ENCODE measurements around the gene MLLT10. TPM values are rescaled to one million over a fixed set of nuclear protein-coding genes. Genes with fewer than 3 reads are reported as not detected.

The MLLT10 gene
- total RNA-seq, 1 experiment from 2014 or later, result 45.2 TPM

GRCh38 chr10:21498986-21499385, 35.0 kb upstream of the MLLT10 start:
- ATAC-seq, result no peak
- POLR2A ChIA-PET, result no interaction called here
- no peak overlapping the region for H3K27ac ChIP-seq (ENCODE audit: low read depth, low read length)
- RAD21 ChIA-PET (ENCODE audit: low non-redundant PET in 1 of 2, low total read pairs in 2 of 2, uncharacterized antibody in 2 of 2, unreplicated experiment in 2 of 2), result no interaction called here
- no peak overlapping the region for H3K4me3 ChIP-seq (replicated peaks in 1 of 2; ENCODE audit: low read depth in 1 of 2, low read length in 2 of 2)
- H3K4me2 ChIP-seq (ENCODE audit: low read length), result no peak overlapping the region
- no peaks in the 10 kb centered on the region for H3K9me3 ChIP-seq (ENCODE audit: control insufficient read depth in 1 of 2, insufficient read depth in 1 of 2, low read depth in 1 of 2, low read length in 2 of 2)
- CTCF ChIA-PET, result no interaction called here
- H3K79me2 ChIP-seq (ENCODE audit: insufficient read depth, low read length), result no peaks in the 10 kb centered on the region
- intact Hi-C loops (cut with micrococcal nuclease), result loop anchor here (5.0 kb wide), 3 partner anchors 207 to 1488 kb away; no protein-coding TSS in a partner anchor
- H3K4me1 ChIP-seq (ENCODE audit: control insufficient read depth in 1 of 2, insufficient read depth in 2 of 2, low read length in 2 of 2), result peaks cover 2 to 20% of the 10 kb centered on the region in 2 experiments; a peak in 2 of 4 replicates
- no peaks in the 10 kb centered on the region for H4K20me1 ChIP-seq (ENCODE audit: insufficient read depth)
- H2AFZ ChIP-seq (ENCODE audit: low read depth, low read length, poor library complexity, severe bottlenecking), result no peak overlapping the region
- no peak overlapping the region for H3K9ac ChIP-seq (ENCODE audit: low read length)
- no TSS peak for BruUV-seq (replicated peaks)
- TF ChIP-seq FOSL1 (IDR thresholded peaks at IDR 0.05; ENCODE audit: low read depth) (no peak), REST (IDR thresholded peaks at IDR 0.05; ENCODE audit: low read depth) (no peak), SRF (IDR thresholded peaks at IDR 0.05; ENCODE audit: low read depth) (no peak), RAD21 (IDR thresholded peaks at IDR 0.05; ENCODE audit: low read depth) (no peak), TCF7L2 (IDR thresholded peaks at IDR 0.05; ENCODE audit: borderline replicate concordance, extremely low read depth, insufficient read depth, insufficient read length) (no peak), ZNF274 (IDR thresholded peaks at IDR 0.05; ENCODE audit: low read depth, low read length) (no peak), CEBPB (IDR thresholded peaks at IDR 0.05; ENCODE audit: low read depth) (no peak), ZFX (IDR thresholded peaks at IDR 0.05) (no peak), SP1 (IDR thresholded peaks at IDR 0.05; ENCODE audit: low read depth) (no peak), POLR2A (IDR thresholded peaks at IDR 0.05; ENCODE audit: borderline replicate concordance, extremely low read depth, insufficient read depth, insufficient read length) (no peak), ZBTB33 (IDR thresholded peaks at IDR 0.05; ENCODE audit: extremely low read depth, insufficient replicate concordance, low read length) (no peak), YY1 (IDR thresholded peaks at IDR 0.05; ENCODE audit: extremely low read depth, insufficient replicate concordance, low read depth, low read length) (no peak), SIN3A (IDR thresholded peaks at IDR 0.05; ENCODE audit: low read depth) (no peak)
- TF ChIP-seq, protein P1, sequence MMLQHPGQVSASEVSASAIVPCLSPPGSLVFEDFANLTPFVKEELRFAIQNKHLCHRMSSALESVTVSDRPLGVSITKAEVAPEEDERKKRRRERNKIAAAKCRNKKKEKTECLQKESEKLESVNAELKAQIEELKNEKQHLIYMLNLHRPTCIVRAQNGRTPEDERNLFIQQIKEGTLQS (IDR thresholded peaks at IDR 0.05), result no peak
- H3K36me3 ChIP-seq (ENCODE audit: control insufficient read depth in 1 of 2, insufficient read depth in 2 of 2, low read length in 2 of 2), result no peaks in the 10 kb centered on the region
- peaks cover 3% of the 10 kb centered on the region; the same call in 1 of the 2 replicates for H3K27me3 ChIP-seq (ENCODE audit: insufficient read depth, low read length)
- DNase-seq (ENCODE audit: low read depth, low spot score), result no peak
- no peaks in the 10 kb centered on the region for H3K9me2 ChIP-seq (ENCODE audit: insufficient read depth)
